ENCODE results near the gene LAMTOR1. TPM values are rescaled to one million over a fixed set of nuclear protein-coding genes. Genes with fewer than 3 reads are reported as not detected.

Gene LAMTOR1
- polyA plus RNA-seq, 1 donor (not counting 4 experiments of a cell fraction or from before 2014, with no cell fraction given), result 88.5 TPM

DNA sequence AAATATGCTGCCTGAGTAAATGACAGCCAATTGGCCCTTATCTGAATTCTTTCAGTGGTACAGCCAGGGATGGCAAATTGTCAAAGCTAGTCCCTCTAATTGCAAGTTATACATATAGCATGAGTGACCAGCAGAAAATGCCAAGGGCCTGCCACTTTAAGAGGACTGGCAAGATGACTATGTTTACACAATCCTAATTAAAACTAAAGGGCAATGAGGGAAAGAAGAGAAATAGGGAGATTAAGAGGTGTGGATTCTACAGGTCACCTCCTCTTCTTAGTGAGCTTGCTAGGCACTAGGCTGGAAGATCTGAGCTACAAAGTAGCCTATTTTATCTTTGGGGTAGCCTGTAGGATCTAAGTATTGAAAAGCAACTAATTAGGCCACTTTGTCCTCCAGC, 36.2 kb downstream of the LAMTOR1 start:
- Histone ChIP-seq H3K4me3 (ENCODE audit: control insufficient read depth in 2 of 3, extremely low read depth in 1 of 3, insufficient read depth in 2 of 3, low read depth in 1 of 3, low read length in 3 of 3) (no peak overlapping the region), H3K4me1 (ENCODE audit: control insufficient read depth, extremely low read depth, insufficient read depth, low read length) (peaks cover 27% of the 10 kb centered on the region), H3K9ac (ENCODE audit: control insufficient read depth, extremely low read depth, insufficient read depth, low read length) (no peak overlapping the region)

DNA sequence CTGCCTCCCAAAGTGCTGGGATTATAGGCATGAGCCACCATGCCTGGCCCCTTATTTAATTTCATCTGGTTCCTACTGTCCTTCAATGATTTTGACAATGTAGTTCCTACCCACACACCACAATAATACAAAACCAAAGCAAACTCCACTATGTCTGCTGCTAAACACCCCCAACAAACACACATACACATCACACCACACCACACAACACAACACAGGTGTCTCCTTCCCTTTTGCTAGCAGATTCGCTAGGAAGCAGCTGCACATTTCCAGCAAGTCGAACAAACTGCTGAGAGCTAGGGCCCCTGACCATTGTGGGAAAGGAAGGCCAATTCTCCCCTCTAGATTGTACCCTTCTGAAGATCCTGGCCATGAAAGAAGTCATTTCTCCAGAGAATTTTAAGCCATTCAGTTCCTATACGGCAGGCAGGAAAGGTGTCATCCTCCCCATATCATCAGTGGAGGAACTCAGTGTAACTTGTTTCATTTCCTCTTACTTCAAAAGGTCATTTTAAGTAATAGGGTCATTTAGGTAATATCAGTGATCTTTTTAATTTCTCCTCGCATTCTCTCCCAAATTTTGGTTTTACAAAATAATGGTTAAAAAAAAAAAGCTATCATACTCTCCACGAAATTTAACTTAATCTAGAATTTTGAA, 41.2 kb downstream of the LAMTOR1 start:
- no peak overlapping the region for H3K4me2 ChIP-seq (ENCODE audit: control insufficient read depth, extremely low read depth, insufficient read depth, low read depth, low read length)
- peaks cover 2% of the 10 kb centered on the region for H3K9me1 ChIP-seq (ENCODE audit: control insufficient read depth, extremely low read depth, insufficient read depth, low read length)
- H4K20me1 ChIP-seq (ENCODE audit: control insufficient read depth, extremely low read depth, insufficient read depth, low read length), result no peaks in the 10 kb centered on the region
- H3K79me2 ChIP-seq (ENCODE audit: control insufficient read depth, insufficient read depth, low read length), result peaks cover 39% of the 10 kb centered on the region
- no peak overlapping the region for H3K4me3 ChIP-seq (ENCODE audit: control insufficient read depth in 2 of 3, extremely low read depth in 1 of 3, insufficient read depth in 2 of 3, low read depth in 1 of 3, low read length in 3 of 3)
- H2AFZ ChIP-seq (ENCODE audit: control insufficient read depth, low read length), result no peak overlapping the region
- H3K36me3 ChIP-seq (ENCODE audit: control insufficient read depth in 2 of 2, extremely low read depth in 1 of 2, insufficient read depth in 2 of 2, low read length in 2 of 2), result peaks cover 4 to 9% of the 10 kb centered on the region in 2 experiments
- dilution Hi-C loops (cut with MboI; ENCODE audit: extremely low pct_ligation_motif_present, low sequenced_read_pairs), result no loop called here
- no peaks in the 10 kb centered on the region for H3K27me3 ChIP-seq (ENCODE audit: control insufficient read depth, extremely low read depth, insufficient read depth, low read length)
- H3K9me3 ChIP-seq (ENCODE audit: control insufficient read depth, low read depth, low read length), result no peaks in the 10 kb centered on the region
- H3K27ac ChIP-seq (ENCODE audit: control insufficient read depth, insufficient read depth, low read length), result no peak overlapping the region
- TF ChIP-seq, protein P1, sequence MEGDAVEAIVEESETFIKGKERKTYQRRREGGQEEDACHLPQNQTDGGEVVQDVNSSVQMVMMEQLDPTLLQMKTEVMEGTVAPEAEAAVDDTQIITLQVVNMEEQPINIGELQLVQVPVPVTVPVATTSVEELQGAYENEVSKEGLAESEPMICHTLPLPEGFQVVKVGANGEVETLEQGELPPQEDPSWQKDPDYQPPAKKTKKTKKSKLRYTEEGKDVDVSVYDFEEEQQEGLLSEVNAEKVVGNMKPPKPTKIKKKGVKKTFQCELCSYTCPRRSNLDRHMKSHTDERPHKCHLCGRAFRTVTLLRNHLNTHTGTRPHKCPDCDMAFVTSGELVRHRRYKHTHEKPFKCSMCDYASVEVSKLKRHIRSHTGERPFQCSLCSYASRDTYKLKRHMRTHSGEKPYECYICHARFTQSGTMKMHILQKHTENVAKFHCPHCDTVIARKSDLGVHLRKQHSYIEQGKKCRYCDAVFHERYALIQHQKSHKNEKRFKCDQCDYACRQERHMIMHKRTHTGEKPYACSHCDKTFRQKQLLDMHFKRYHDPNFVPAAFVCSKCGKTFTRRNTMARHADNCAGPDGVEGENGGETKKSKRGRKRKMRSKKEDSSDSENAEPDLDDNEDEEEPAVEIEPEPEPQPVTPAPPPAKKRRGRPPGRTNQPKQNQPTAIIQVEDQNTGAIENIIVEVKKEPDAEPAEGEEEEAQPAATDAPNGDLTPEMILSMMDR (optimal IDR thresholded peaks at IDR 0.05 in 1 of 3, IDR thresholded peaks at IDR 0.05 in 1 of 3, conservative IDR thresholded peaks at IDR 0.05 in 1 of 3; ENCODE audit: extremely low read depth in 1 of 3, insufficient read depth in 2 of 3, low read length in 3 of 3), result no peak
- no peak for TF ChIP-seq EZH2 (IDR thresholded peaks at IDR 0.05; ENCODE audit: low read length)
- FAIRE-seq (no peak), DNase-seq (ENCODE audit: low read depth, low spot score) (no peak)
- peaks cover 18% of the 10 kb centered on the region for H3K4me1 ChIP-seq (ENCODE audit: control insufficient read depth, extremely low read depth, insufficient read depth, low read length)
- H3K9ac ChIP-seq (ENCODE audit: control insufficient read depth, extremely low read depth, insufficient read depth, low read length), result no peak overlapping the region

More for the DNA sequence above, 36.2 kb downstream of the LAMTOR1 start:
- H4K20me1 ChIP-seq (ENCODE audit: control insufficient read depth, extremely low read depth, insufficient read depth, low read length), result no peaks in the 10 kb centered on the region
- dilution Hi-C loops (cut with MboI; ENCODE audit: extremely low pct_ligation_motif_present, low sequenced_read_pairs), result no loop called here
- DNase-seq (ENCODE audit: low read depth, low spot score) (no peak), FAIRE-seq (no peak)
- H3K4me2 ChIP-seq (ENCODE audit: control insufficient read depth, extremely low read depth, insufficient read depth, low read depth, low read length), result no peak overlapping the region
- no peak overlapping the region for H3K27ac ChIP-seq (ENCODE audit: control insufficient read depth, insufficient read depth, low read length)
- H2AFZ ChIP-seq (ENCODE audit: control insufficient read depth, low read length), result no peak overlapping the region
- H3K27me3 ChIP-seq (ENCODE audit: control insufficient read depth, extremely low read depth, insufficient read depth, low read length), result no peaks in the 10 kb centered on the region
- H3K9me1 ChIP-seq (ENCODE audit: control insufficient read depth, extremely low read depth, insufficient read depth, low read length), result no peaks in the 10 kb centered on the region
- no peaks in the 10 kb centered on the region for H3K9me3 ChIP-seq (ENCODE audit: control insufficient read depth, low read depth, low read length)
- TF ChIP-seq, protein P1 (optimal IDR thresholded peaks at IDR 0.05 in 1 of 3, IDR thresholded peaks at IDR 0.05 in 1 of 3, conservative IDR thresholded peaks at IDR 0.05 in 1 of 3; ENCODE audit: extremely low read depth in 1 of 3, insufficient read depth in 2 of 3, low read length in 3 of 3), result no peak
- TF ChIP-seq EZH2 (IDR thresholded peaks at IDR 0.05; ENCODE audit: low read length), result no peak
- H3K36me3 ChIP-seq (ENCODE audit: control insufficient read depth in 2 of 2, extremely low read depth in 1 of 2, insufficient read depth in 2 of 2, low read length in 2 of 2), result peaks cover 4 to 8% of the 10 kb centered on the region in 2 experiments
- H3K79me2 ChIP-seq (ENCODE audit: control insufficient read depth, insufficient read depth, low read length), result peaks cover 59% of the 10 kb centered on the region
